SH-SY5Y (cell line): ENCODE results near the gene SLC25A36.

Experiments used
- GATA2 ChIP-seq: IDR thresholded peaks from 2 replicates; pipeline ENCODE4 v1.6.1; 2011; ENCODE audit warnings: mild to moderate bottlenecking, low read depth, low read length
- GATA3 ChIP-seq: IDR thresholded peaks from 2 replicates; pipeline ENCODE4 v1.6.1; 2011; ENCODE audit warnings: low read depth, mild to moderate bottlenecking, low read length, moderate library complexity

DNA sequence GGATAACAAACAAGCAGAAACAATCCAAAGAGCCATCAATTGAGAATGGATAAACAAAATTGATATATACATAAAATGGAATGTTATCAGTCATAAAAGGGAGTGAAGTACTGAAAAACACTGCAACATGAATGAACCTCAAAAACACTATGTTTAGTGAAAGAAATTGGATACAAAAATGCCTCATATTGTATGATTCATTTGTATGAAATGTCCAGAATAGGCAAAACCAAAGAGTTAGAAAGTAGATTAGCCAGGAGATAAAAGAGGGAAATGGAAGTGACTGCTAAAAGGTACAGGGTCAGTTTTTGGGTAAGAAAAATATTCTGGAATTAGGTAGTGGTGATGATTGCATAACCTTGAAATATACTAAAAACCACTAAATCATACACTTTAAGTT, 9.8 kb upstream of the SLC25A36 start:
- no peak for TF ChIP-seq GATA2
- no peak for TF ChIP-seq GATA3
